Psoas muscle (tissue), 8 donors: ENCODE measurements around the gene HLA-A. TPM values are rescaled to one million over a fixed set of nuclear protein-coding genes. Genes with fewer than 3 reads are reported as not detected.

ENCODE experiments used
- ATAC-seq, 4 donors: fragments of 200-7000 bp; cut with Tn5 transposase; one replicate each; pipeline ENCODE4 v1.9.1; 2020; ENCODE audit warnings: moderate library complexity in 3 of 4, mild to moderate bottlenecking in 2 of 4
- DNase-seq, 2 donors: peaks; one replicate each; pipeline ENCODE4 v3.0.0-alpha.2; 2020
- H3K27ac ChIP-seq: fragments of 200-600 bp; one replicate; pipeline ENCODE4 v1.8.0; 2022
- H3K27me3 ChIP-seq, 3 donors: fragments of 200-600 bp in 1 of 3; one replicate each; pipeline versions ENCODE4 v1.6.1 to v1.8.0; 2013 to 2022; ENCODE audit warnings: low read length in 2 of 3, mild to moderate bottlenecking in 2 of 3, moderate library complexity in 1 of 3; ENCODE audit not compliant: insufficient read depth in 3 of 3
- H3K36me3 ChIP-seq, 2 donors: fragments of 200-600 bp in 1 of 2; one replicate each; pipeline versions ENCODE4 v1.6.1 to v1.8.0; 2013 to 2022; ENCODE audit warnings: low read depth in 1 of 2, mild to moderate bottlenecking in 1 of 2, moderate library complexity in 1 of 2; ENCODE audit not compliant: insufficient read depth in 1 of 2
- H3K4me1 ChIP-seq: fragments of 200-600 bp; one replicate; pipeline ENCODE4 v1.8.0; 2022
- H3K4me3 ChIP-seq: fragments of 200-600 bp; one replicate; pipeline ENCODE4 v1.8.0; 2022; ENCODE audit warnings: mild to moderate bottlenecking
- H3K9me3 ChIP-seq: fragments of 200-600 bp; one replicate; pipeline ENCODE4 v1.8.0; 2022
- CTCF ChIP-seq: fragments of 200-600 bp; IDR thresholded peaks from one replicate; pipeline ENCODE4 v1.8.0; 2022; ENCODE audit warnings: antibody characterized with exemption
- WGBS, 3 donors: extraction: QIAGEN DNeasy Blood & Tissue Kit; methylation state at CpG; one replicate each; pipeline versions ENCODE4 v1.1.6 to v1.1.7; 2013; 5-methylcytosine and 5-hydroxymethylcytosine counted together
- intact Hi-C, 2 donors: fragments of 100-400 bp; cut with DNase I; formaldehyde crosslinking; loops; one replicate each; pipeline versions ENCODE4 v1.11.0 to v1.14.2; 2022
- polyA plus RNA-seq, 3 donors: library from polyadenylated mRNA; stranded (reverse); fragments of 200-250 nt; gene quantifications; one replicate each; pipeline ENCODE4 v1.2.3, GENCODE V29; 2013
- total RNA-seq, 4 donors: library from RNA; stranded (reverse); fragmentation: NEBNext Ultra II Directional in 2 of 4; extraction: Animal tissue kit (Norgen Biotek cat#: 25700) in 2 of 4; gene quantifications; one replicate each; pipeline versions ENCODE4 v1.2.1 to v1.2.4, GENCODE V29; 2021 to 2023
- donor health status: healthy with polysubstance abuse.
- donor health status: DM: no; HTN: no; CAD: no; lungs with moderate emphysema.
- donor health status: Bipolar disorder and iron deficiency.
- donor health status: healthy.
- donor health status: DM: yes; HTN: yes; CAD: no.
- donor health status: DM: no; HTN: no; CAD: no.
- donor health status: DM: no; HTN: no; CAD: no.
- donor health status: DM: yes; HTN: yes; CAD: no.

The HLA-A gene
- total and polyA plus RNA-seq, 7 donors = 86.6 to 290 (median 165) TPM

GRCh38 chr6:29982097-29982496, 39.8 kb downstream of the HLA-A start:
- no peak overlapping the region for H3K4me3 ChIP-seq
- H3K9me3 ChIP-seq = no peaks in the 10 kb centered on the region
- no peak for DNase-seq
- no peaks in the 10 kb centered on the region for H3K36me3 ChIP-seq
- intact Hi-C loops = no loop called here
- no peak overlapping the region for H3K27ac ChIP-seq
- TF ChIP-seq CTCF = no peak
- ATAC-seq = no peak
- H3K27me3 ChIP-seq = no peaks in the 10 kb centered on the region
- peaks cover 8% of the 10 kb centered on the region for H3K4me1 ChIP-seq

- no peak for TF ChIP-seq CTCF
- no peak for ATAC-seq
- H3K9me3 ChIP-seq = no peaks in the 10 kb centered on the region
Observed at GRCh38 chr6:29984232-29984631, 41.9 kb downstream of the HLA-A start.

GRCh38 chr6:29984992-29985391, 42.7 kb downstream of the HLA-A start:
- ATAC-seq (no peak), DNase-seq (no peak)
- Histone ChIP-seq H3K27ac (no peak overlapping the region), H3K36me3 (no peaks in the 10 kb centered on the region), H3K4me3 (no peak overlapping the region), H3K27me3 (no peaks in the 10 kb centered on the region), H3K9me3 (no peaks in the 10 kb centered on the region), H3K4me1 (no peaks in the 10 kb centered on the region)
- 65 to 99% (median 69%) methylated on average over 2 of the region's 2 CpGs for WGBS, 3 donors
- intact Hi-C loops = no loop called here
- TF ChIP-seq CTCF = no peak

More at GRCh38 chr6:29984232-29984631, 41.9 kb downstream of the HLA-A start:
- H3K36me3 ChIP-seq = no peaks in the 10 kb centered on the region
- no peak for DNase-seq
- H3K4me1 ChIP-seq = no peaks in the 10 kb centered on the region
- H3K4me3 ChIP-seq = no peak overlapping the region
- WGBS, 3 donors = 52 to 80% (median 64%) methylated on average over 3 of the region's 3 CpGs
- H3K27ac ChIP-seq = no peak overlapping the region
- H3K27me3 ChIP-seq = no peaks in the 10 kb centered on the region
- intact Hi-C loops = no loop called here

- Histone ChIP-seq H3K27me3 (no peaks in the 10 kb centered on the region), H3K27ac (no peak overlapping the region), H3K9me3 (no peaks in the 10 kb centered on the region), H3K4me3 (no peak overlapping the region), H3K4me1 (no peaks in the 10 kb centered on the region), H3K36me3 (no peaks in the 10 kb centered on the region)
- intact Hi-C loops = no loop called here
- 47 to 77% (median 48%) methylated on average over 4 of the region's 4 CpGs for WGBS, 3 donors
- DNase-seq = no peak
- TF ChIP-seq CTCF = no peak
- no peak for ATAC-seq
Observed at GRCh38 chr6:29986179-29986781, 43.9 kb downstream of the HLA-A start.

GRCh38 chr6:29989211-29989610, 46.9 kb downstream of the HLA-A start:
- DNase-seq = no peak
- WGBS, 3 donors = 78 to 95% (median 80%) methylated on average over 2 of the region's 2 CpGs
- H3K9me3 ChIP-seq = no peaks in the 10 kb centered on the region
- no peaks in the 10 kb centered on the region for H3K27me3 ChIP-seq
- no peaks in the 10 kb centered on the region for H3K36me3 ChIP-seq
- no peak overlapping the region for H3K4me3 ChIP-seq
- H3K27ac ChIP-seq = no peak overlapping the region
- ATAC-seq = no peak
- intact Hi-C loops = no loop called here
- no peaks in the 10 kb centered on the region for H3K4me1 ChIP-seq
- TF ChIP-seq CTCF = no peak
